IMR-90 (cell line): ENCODE measurements around the gene TMPRSS12. TPM values are rescaled to one million over a fixed set of nuclear protein-coding genes. Genes with fewer than 3 reads are reported as not detected.

Experiments
- ATAC-seq: fragments of 200-7000 bp; cut with Tn5 transposase; 2 replicates; pipeline ENCODE4 v1.9.1; 2020; ENCODE audit warnings: low read depth, mild to moderate bottlenecking, moderate library complexity
- BruUV-seq: library from RNA; stranded (reverse); fragments of 400-500 nt; replicated peaks from 2 replicates; lab custom pipeline; 2021; lab: Mats Ljungman, UMichigan
- CTCF ChIA-PET: fragments of 300-600 bp; formaldehyde crosslinking; extraction: SDS; loops from one replicate; lab custom pipeline; 2021; ENCODE audit warnings: antibody characterized with exemption; lab: Yijun Ruan, JAX
- POLR2A ChIA-PET: fragments of 300-600 bp; sonication (Branson Sonifier 250); formaldehyde crosslinking; loops from one replicate; lab custom pipeline; 2022; ENCODE audit warnings: antibody characterized with exemption; ENCODE audit not compliant: unreplicated experiment; lab: Charles Lee
- DNase-seq: peaks from one replicate; pipeline ENCODE4 v3.0.0; 2013
- H2AFZ ChIP-seq: replicated peaks from 2 replicates; pipeline ENCODE3; 2013; ENCODE audit warnings: low read length, mild to moderate bottlenecking; ENCODE audit not compliant: poor library complexity
- H2AK5ac ChIP-seq: 2 replicates; pipeline ENCODE4 v1.6.1; 2013; ENCODE audit warnings: low read depth, low read length, inconsistent platforms
- H2AK9ac ChIP-seq: replicated peaks from 2 replicates; pipeline ENCODE3; 2013; ENCODE audit warnings: mild to moderate bottlenecking, low read depth, low read length, moderate library complexity; ENCODE audit not compliant: poor library complexity
- H2BK120ac ChIP-seq: 2 replicates; pipeline ENCODE4 v1.6.1; 2013; ENCODE audit warnings: low read depth, low read length, inconsistent platforms
- H2BK15ac ChIP-seq: 3 replicates; pipeline ENCODE4 v1.6.1; 2013; ENCODE audit warnings: low read depth, low read length, inconsistent platforms
- H2BK20ac ChIP-seq: 2 replicates; pipeline ENCODE4 v1.6.1; 2013; ENCODE audit warnings: low read depth, mild to moderate bottlenecking, inconsistent platforms, low read length, moderate library complexity
- H2BK5ac ChIP-seq: 2 replicates; pipeline ENCODE4 v1.6.1; 2013; ENCODE audit warnings: mild to moderate bottlenecking, low read depth, low read length, inconsistent platforms; ENCODE audit not compliant: poor library complexity, severe bottlenecking
- H3K14ac ChIP-seq: replicated peaks from 2 replicates; pipeline ENCODE4 v1.6.1; 2013; ENCODE audit warnings: low read depth, low read length, inconsistent platforms
- H3K18ac ChIP-seq: 2 replicates; pipeline ENCODE4 v1.6.1; 2013; ENCODE audit warnings: low read depth, low read length, control low read depth
- H3K23ac ChIP-seq: 2 replicates; pipeline ENCODE4 v1.6.1; 2013; ENCODE audit warnings: low read depth, low read length, inconsistent platforms
- H3K27ac ChIP-seq: 2 replicates; pipeline ENCODE4 v1.5.1; 2013; ENCODE audit warnings: mild to moderate bottlenecking, control low read depth, low read length; ENCODE audit not compliant: insufficient read depth
- H3K27me3 ChIP-seq: 2 replicates; pipeline ENCODE4 v1.6.1; 2013; ENCODE audit warnings: low read length; ENCODE audit not compliant: control insufficient read depth, insufficient read depth
- H3K36me3 ChIP-seq: 2 replicates; pipeline ENCODE4 v1.6.1; 2013; ENCODE audit warnings: low read length, mixed read lengths; ENCODE audit not compliant: control insufficient read depth, insufficient read depth
- H3K4ac ChIP-seq: 2 replicates; pipeline ENCODE4 v1.6.1; 2013; ENCODE audit warnings: low read depth, low read length, inconsistent platforms
- H3K4me1 ChIP-seq: 2 replicates; pipeline ENCODE4 v1.6.1; 2013; ENCODE audit warnings: low read length, mixed read lengths; ENCODE audit not compliant: control insufficient read depth, insufficient read depth
- H3K4me2 ChIP-seq: 2 replicates; pipeline ENCODE4 v1.6.1; 2013; ENCODE audit warnings: low read depth, mild to moderate bottlenecking, control low read depth, low read length, moderate library complexity
- H3K4me3 ChIP-seq: 2 replicates; pipeline ENCODE4 v1.5.1; 2013; ENCODE audit warnings: low read depth, mild to moderate bottlenecking, control low read depth, low read length, moderate library complexity; ENCODE audit not compliant: insufficient read depth
- H3K56ac ChIP-seq: 2 replicates; pipeline ENCODE4 v1.6.1; 2013; ENCODE audit warnings: low read length, inconsistent platforms; ENCODE audit not compliant: insufficient read depth; ENCODE audit errors: extremely low read depth
- H3K79me1 ChIP-seq, 2 experiments: 2 replicates each; pipeline ENCODE4 v1.6.1; 2013; ENCODE audit warnings: low read length in 2 of 2, inconsistent platforms in 1 of 2, low read depth in 1 of 2
- H3K9ac ChIP-seq: 2 replicates; pipeline ENCODE4 v1.6.1; 2013; ENCODE audit warnings: low read depth, low read length, control low read depth
- H3K9me1 ChIP-seq: 2 replicates; pipeline ENCODE4 v1.6.1; 2013; ENCODE audit warnings: low read length, inconsistent platforms; ENCODE audit not compliant: insufficient read depth
- H3K9me3 ChIP-seq: 2 replicates; pipeline ENCODE4 v1.6.1; 2013; ENCODE audit warnings: low read length; ENCODE audit not compliant: control insufficient read depth, insufficient read depth
- H4K20me1 ChIP-seq: 2 replicates; pipeline ENCODE4 v1.6.1; 2013; ENCODE audit warnings: low read length, inconsistent platforms; ENCODE audit not compliant: insufficient read depth
- H4K5ac ChIP-seq: 2 replicates; pipeline ENCODE4 v1.6.1; 2013; ENCODE audit warnings: mild to moderate bottlenecking, low read depth, low read length, control low read depth
- H4K8ac ChIP-seq, 2 experiments: 2 replicates each; pipeline ENCODE4 v1.6.1; 2013; ENCODE audit warnings: low read depth in 2 of 2, low read length in 2 of 2, control low read depth in 1 of 2, inconsistent platforms in 1 of 2
- H4K91ac ChIP-seq: 2 replicates; pipeline ENCODE4 v1.6.1; 2013; ENCODE audit warnings: low read depth, low read length, inconsistent platforms; ENCODE audit not compliant: insufficient read depth
- BHLHE40 ChIP-seq: fragments of 150-350 bp; IDR thresholded peaks from 2 replicates; pipeline ENCODE4 v1.6.1; 2016; ENCODE audit warnings: mild to moderate bottlenecking, low read depth, low read length
- CEBPB ChIP-seq: IDR thresholded peaks from 2 replicates; pipeline ENCODE4 v1.6.1; 2012; ENCODE audit warnings: low read depth, low read length, improper control_type of control experiment
- CHD1 ChIP-seq: IDR thresholded peaks from 2 replicates; pipeline ENCODE4 v1.6.1; 2012; ENCODE audit warnings: low read depth, low read length, improper control_type of control experiment
- FOS ChIP-seq: fragments of 150-350 bp; IDR thresholded peaks from 2 replicates; pipeline ENCODE4 v1.6.1; 2016; ENCODE audit warnings: low read depth, low read length
- MXI1 ChIP-seq: IDR thresholded peaks from 2 replicates; pipeline ENCODE4 v1.6.1; 2012; ENCODE audit warnings: low read depth, mild to moderate bottlenecking, low read length, moderate library complexity, borderline replicate concordance
- NFE2L2 ChIP-seq: fragments of 150-350 bp; IDR thresholded peaks from 2 replicates; pipeline ENCODE4 v1.6.1; 2016; ENCODE audit warnings: low read depth, mild to moderate bottlenecking, low read length
- POLR2A ChIP-seq: IDR thresholded peaks from 2 replicates; pipeline ENCODE4 v1.6.1; 2012; ENCODE audit warnings: mild to moderate bottlenecking, low read depth, low read length
- RAD21 ChIP-seq: IDR thresholded peaks from 2 replicates; pipeline ENCODE4 v1.6.1; 2012; ENCODE audit warnings: low read length, improper control_type of control experiment
- RFX5 ChIP-seq: IDR thresholded peaks from 2 replicates; pipeline ENCODE4 v1.8.0; 2012; ENCODE audit warnings: low read depth, mild to moderate bottlenecking, low read length, moderate library complexity
- USF2 ChIP-seq: fragments of 150-350 bp; IDR thresholded peaks from 2 replicates; pipeline ENCODE4 v1.6.1; 2017; ENCODE audit warnings: mild to moderate bottlenecking, antibody characterized with exemption, low read length, low read depth
- WGBS, 2 experiments: methylation state at CpG; one replicate each; pipeline versions ENCODE4 v1.1.5 to v1.1.7; 2013; ENCODE audit warnings: missing lambda C conversion rate in 2 of 2; ENCODE audit not compliant: insufficient read length in 1 of 2; ENCODE audit errors: extremely low coverage in 2 of 2; 5-methylcytosine and 5-hydroxymethylcytosine counted together
- dilution Hi-C: fragments of 300-500 bp; cut with HindIII; formaldehyde crosslinking; loops from one replicate; pipeline ENCODE4 v1.14.3; 2018; ENCODE audit warnings: low sequenced_read_pairs; ENCODE audit not compliant: unreplicated experiment
- in situ Hi-C: fragments of 300-500 bp; cut with MboI; formaldehyde crosslinking; loops from 3 replicates; pipeline ENCODE4 v1.14.3; 2019; ENCODE audit warnings: low sequenced_read_pairs, inconsistent platforms, mixed read lengths
- intact Hi-C: fragments of 100-400 bp; cut with micrococcal nuclease; formaldehyde crosslinking; loops from 2 replicates; pipeline ENCODE4 v1.10.0; 2022
- polyA plus RNA-seq, 3 experiments: library from polyadenylated mRNA; depleted of rRNA; stranded (reverse); fragments of >200 nt; gene quantifications; 2 replicates each; pipeline ENCODE4 v1.2.3, GENCODE V29; 2012; ENCODE audit warnings: low replicate concordance in 1 of 3
- total RNA-seq: library from RNA; depleted of rRNA; stranded (reverse); fragments of >200 nt; gene quantifications from 2 replicates; pipeline ENCODE4 v1.2.3, GENCODE V29; 2012
- TF ChIP-seq, protein P1 (sequence below): fragments of 150-350 bp; IDR thresholded peaks from 2 replicates; pipeline ENCODE4 v1.6.1; 2016; ENCODE audit warnings: low read depth, mild to moderate bottlenecking, low read length, moderate library complexity, borderline replicate concordance
- TF ChIP-seq, protein P2 (sequence below): conservative IDR thresholded peaks from 2 replicates; pipeline ENCODE4 v1.5.1; 2012; ENCODE audit warnings: mild to moderate bottlenecking, low read depth, low read length, improper control_type of control experiment

The TMPRSS12 gene
- total and polyA plus RNA-seq, 2 of the 4 experiments (the other 2 are of a cell fraction) = not detected

DNA sequence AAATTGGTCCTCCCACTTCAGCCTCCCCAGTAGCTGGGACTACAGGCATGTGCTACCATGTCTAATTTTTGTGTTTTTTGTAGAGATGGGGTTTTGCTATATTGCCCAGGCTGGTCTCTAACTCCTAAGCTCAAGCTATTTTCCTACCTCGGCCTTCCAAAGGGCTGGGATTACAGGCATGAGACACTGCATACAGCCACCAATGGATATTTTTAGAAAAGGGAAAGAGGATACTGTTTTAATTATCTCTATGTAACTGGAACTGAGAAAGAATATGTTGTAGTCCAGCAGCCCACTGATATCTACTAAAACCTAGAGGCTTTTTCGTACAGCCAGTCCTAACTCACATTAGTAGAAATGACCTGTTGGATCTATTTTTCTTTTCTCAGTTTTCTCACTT lies 6.2 kb downstream of the TMPRSS12 start:
- Histone ChIP-seq H2BK15ac (no peak overlapping the region), H2BK20ac (no peak overlapping the region), H3K27me3 (no peaks in the 10 kb centered on the region; the same call in 1 of the 2 replicates), H3K14ac (no peak overlapping the region), H3K56ac (no peak overlapping the region), H3K9me1 (no peaks in the 10 kb centered on the region), H3K23ac (no peak overlapping the region), H4K8ac (no peak overlapping the region), H3K4me2 (no peak overlapping the region), H2AK9ac (no peak overlapping the region), H3K9me3 (no peaks in the 10 kb centered on the region), H3K18ac (no peak overlapping the region), H2AK5ac (no peak overlapping the region), H3K36me3 (no peaks in the 10 kb centered on the region), H3K4ac (no peak overlapping the region), H3K9ac (no peak overlapping the region), H4K20me1 (no peaks in the 10 kb centered on the region), H3K4me3 (no peak overlapping the region), H4K91ac (no peak overlapping the region), H3K27ac (no peak overlapping the region), H4K5ac (no peak overlapping the region), H3K79me1 (no peaks in the 10 kb centered on the region), H2AFZ (no peak overlapping the region), H2BK120ac (no peak overlapping the region), H3K4me1 (no peaks in the 10 kb centered on the region), H2BK5ac (no peak overlapping the region)
- DNase-seq = no peak
- dilution Hi-C loops (no loop called here), intact Hi-C loops (no loop called here), in situ Hi-C loops (no loop called here)
- TF ChIP-seq CEBPB (no peak), RFX5 (no peak), FOS (no peak), USF2 (no peak), NFE2L2 (no peak), POLR2A (no peak), CHD1 (no peak), RAD21 (no peak), BHLHE40 (no peak), MXI1 (no peak)
- TF ChIP-seq, protein P1, sequence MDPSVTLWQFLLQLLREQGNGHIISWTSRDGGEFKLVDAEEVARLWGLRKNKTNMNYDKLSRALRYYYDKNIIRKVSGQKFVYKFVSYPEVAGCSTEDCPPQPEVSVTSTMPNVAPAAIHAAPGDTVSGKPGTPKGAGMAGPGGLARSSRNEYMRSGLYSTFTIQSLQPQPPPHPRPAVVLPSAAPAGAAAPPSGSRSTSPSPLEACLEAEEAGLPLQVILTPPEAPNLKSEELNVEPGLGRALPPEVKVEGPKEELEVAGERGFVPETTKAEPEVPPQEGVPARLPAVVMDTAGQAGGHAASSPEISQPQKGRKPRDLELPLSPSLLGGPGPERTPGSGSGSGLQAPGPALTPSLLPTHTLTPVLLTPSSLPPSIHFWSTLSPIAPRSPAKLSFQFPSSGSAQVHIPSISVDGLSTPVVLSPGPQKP = no peak
- TF ChIP-seq, protein P2, sequence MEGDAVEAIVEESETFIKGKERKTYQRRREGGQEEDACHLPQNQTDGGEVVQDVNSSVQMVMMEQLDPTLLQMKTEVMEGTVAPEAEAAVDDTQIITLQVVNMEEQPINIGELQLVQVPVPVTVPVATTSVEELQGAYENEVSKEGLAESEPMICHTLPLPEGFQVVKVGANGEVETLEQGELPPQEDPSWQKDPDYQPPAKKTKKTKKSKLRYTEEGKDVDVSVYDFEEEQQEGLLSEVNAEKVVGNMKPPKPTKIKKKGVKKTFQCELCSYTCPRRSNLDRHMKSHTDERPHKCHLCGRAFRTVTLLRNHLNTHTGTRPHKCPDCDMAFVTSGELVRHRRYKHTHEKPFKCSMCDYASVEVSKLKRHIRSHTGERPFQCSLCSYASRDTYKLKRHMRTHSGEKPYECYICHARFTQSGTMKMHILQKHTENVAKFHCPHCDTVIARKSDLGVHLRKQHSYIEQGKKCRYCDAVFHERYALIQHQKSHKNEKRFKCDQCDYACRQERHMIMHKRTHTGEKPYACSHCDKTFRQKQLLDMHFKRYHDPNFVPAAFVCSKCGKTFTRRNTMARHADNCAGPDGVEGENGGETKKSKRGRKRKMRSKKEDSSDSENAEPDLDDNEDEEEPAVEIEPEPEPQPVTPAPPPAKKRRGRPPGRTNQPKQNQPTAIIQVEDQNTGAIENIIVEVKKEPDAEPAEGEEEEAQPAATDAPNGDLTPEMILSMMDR = no peak
- CTCF ChIA-PET = no interaction called here
- POLR2A ChIA-PET = no interaction called here
- no peak for ATAC-seq
- no CpG with 5 or more reads among the region's 2 CpGs for WGBS, 2 experiments
- BruUV-seq = no TSS peak
